ENCODE results near the gene TNPO3.

The TNPO3 gene

DNA sequence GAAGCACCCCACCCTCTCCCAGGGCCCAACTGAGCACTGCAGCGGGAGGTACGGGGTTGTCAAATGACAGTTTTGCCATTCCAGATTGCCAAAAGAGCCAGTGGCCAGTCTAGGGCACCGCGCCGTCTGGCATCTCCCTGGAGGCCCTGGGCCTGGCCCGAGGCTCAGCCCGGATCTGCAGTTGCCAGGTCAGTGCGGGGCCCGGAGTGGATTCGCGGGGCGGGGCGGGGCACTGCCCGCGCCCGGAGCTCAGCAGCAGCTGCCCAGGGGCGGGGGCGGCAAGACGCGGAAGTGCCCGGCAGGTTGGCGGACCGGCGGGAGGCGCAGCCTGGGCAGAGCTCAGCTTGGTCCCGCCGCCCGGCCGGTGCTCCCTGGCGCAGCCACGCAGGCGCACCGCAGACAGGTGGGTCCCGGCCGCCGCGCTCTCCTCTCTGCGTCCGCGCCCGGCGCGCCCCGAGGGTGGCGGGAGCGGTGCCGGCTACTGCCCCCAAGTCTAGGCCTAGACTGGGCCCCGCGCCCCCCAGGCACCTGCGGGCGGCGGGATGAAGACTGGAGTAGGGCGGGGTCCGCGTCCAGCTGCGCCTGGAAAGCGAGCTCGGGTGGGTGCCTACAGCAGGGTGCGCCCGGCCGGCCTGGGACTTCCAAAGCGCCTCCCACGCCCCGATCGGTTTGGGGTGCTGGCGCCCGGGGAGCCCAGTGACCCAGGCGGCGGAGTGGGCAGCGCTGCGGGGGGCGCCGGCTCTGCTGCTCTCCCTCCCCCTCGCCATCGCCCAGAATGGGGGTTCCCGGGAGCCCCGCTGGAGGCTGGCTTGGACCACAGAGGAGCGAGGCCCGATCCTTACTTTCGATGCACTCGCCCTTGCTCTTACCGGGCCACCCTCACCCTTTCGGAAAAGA is 117.0 kb downstream of the TNPO3 start, which contains the start of gene IRF5:
Gene IRF5, plus strand, starts transcription at position 281 of the 897 bp plus-strand sequence. CDS start 4,155 bp downstream, outside the sequence.
- H4K91ac ChIP-seq (ENCODE audit: low read depth, low read length, poor library complexity), result no peak within 1 kb of the TSS
- H3K79me1 ChIP-seq (ENCODE audit: low read depth, low read length), result no peaks in the 10 kb centered on the region
- H2AFZ ChIP-seq (ENCODE audit: low read length), result peak within 1 kb of the TSS; percentile 72
- H3K18ac ChIP-seq (ENCODE audit: low read length), result peak within 1 kb of the TSS; percentile 88
- DNase-seq (ENCODE audit: low spot score), result no peak
- H2AK5ac ChIP-seq (ENCODE audit: low read depth, low read length), result peak within 1 kb of the TSS; percentile 58
- H3K9ac ChIP-seq (ENCODE audit: low read depth, low read length, poor library complexity), result peak within 1 kb of the TSS; percentile 30
- H3K27me3 ChIP-seq (ENCODE audit: control insufficient read depth in 3 of 3, insufficient read depth in 3 of 3, low read depth in 1 of 3, low read length in 3 of 3), result peaks cover 13 to 93% (median 44%) of the 10 kb centered on the region in 3 experiments
- no peak within 1 kb of the TSS for H2BK15ac ChIP-seq (ENCODE audit: low read length)
- H3K9me3 ChIP-seq (replicated peaks in 1 of 2; ENCODE audit: control insufficient read depth in 2 of 2, insufficient read depth in 1 of 2, low read depth in 1 of 2, low read length in 2 of 2), result no peaks in the 10 kb centered on the region
- no peak within 1 kb of the TSS for H3K14ac ChIP-seq (ENCODE audit: low read length)
- H3K4me1 ChIP-seq (ENCODE audit: control insufficient read depth in 2 of 2, insufficient read depth in 1 of 2, low read depth in 1 of 2, low read length in 2 of 2), result peaks cover 3 to 12% of the 10 kb centered on the region in 2 donors
- H2BK120ac ChIP-seq (ENCODE audit: low read depth, low read length), result no peak within 1 kb of the TSS
- peak within 1 kb of the TSS; percentile 16 to 77 for H3K4me3 ChIP-seq (ENCODE audit: low read length in 2 of 2)
- no peaks in the 10 kb centered on the region for H3K36me3 ChIP-seq (replicated peaks in 1 of 2; ENCODE audit: control insufficient read depth in 2 of 2, insufficient read depth in 2 of 2, low read length in 2 of 2)
- H4K8ac ChIP-seq (ENCODE audit: low read depth, low read length), result no peak within 1 kb of the TSS
- peak within 1 kb of the TSS; percentile 89 for H3K4me2 ChIP-seq (ENCODE audit: insufficient read depth, low read length, poor library complexity, severe bottlenecking)
- no peak within 1 kb of the TSS for H3K27ac ChIP-seq (replicated peaks; ENCODE audit: low read length)
- no peak within 1 kb of the TSS for H3K4ac ChIP-seq (ENCODE audit: low read length)
- peak within 1 kb of the TSS; percentile 78 for H3K23ac ChIP-seq (ENCODE audit: low read depth, low read length, poor library complexity)
- H2BK5ac ChIP-seq (ENCODE audit: low read length), result no peak within 1 kb of the TSS
- no CpG with 5 or more reads among the region's 83 CpGs for WGBS, 2 donors (ENCODE audit: extremely low coverage in 2 of 2, insufficient read length in 2 of 2, insufficient replicate concordance in 1 of 2)
- H2BK12ac ChIP-seq (ENCODE audit: low read length), result no peak within 1 kb of the TSS

DNA sequence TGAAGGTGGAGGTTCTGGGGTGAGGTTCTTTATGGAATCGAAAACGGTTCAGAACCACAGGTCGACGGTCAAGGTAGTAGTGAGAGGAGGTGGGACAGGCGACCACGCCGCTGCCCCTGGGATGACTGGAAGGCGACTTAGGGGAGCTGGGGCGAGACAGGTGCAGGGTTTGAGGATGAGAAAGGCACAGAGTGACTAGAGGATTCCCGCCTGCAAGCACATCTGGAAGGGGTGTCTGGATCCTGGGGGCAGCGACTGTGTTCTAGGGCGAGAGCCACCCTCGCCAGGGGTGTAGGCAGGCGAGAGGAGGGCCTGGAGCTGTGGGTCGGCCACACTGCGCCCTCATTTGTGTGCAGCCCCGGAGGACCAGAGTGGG is 117.7 kb downstream of the TNPO3 start:
- peak overlapping the region; percentile 60 for H3K23ac ChIP-seq (ENCODE audit: low read depth, low read length, poor library complexity)
- peaks cover 3 to 12% of the 10 kb centered on the region in 2 donors for H3K4me1 ChIP-seq (ENCODE audit: control insufficient read depth in 2 of 2, insufficient read depth in 1 of 2, low read depth in 1 of 2, low read length in 2 of 2)
- H2AFZ ChIP-seq (ENCODE audit: low read length), result no peak overlapping the region
- no peak overlapping the region for H4K91ac ChIP-seq (ENCODE audit: low read depth, low read length, poor library complexity)
- H3K4me2 ChIP-seq (ENCODE audit: insufficient read depth, low read length, poor library complexity, severe bottlenecking), result peak overlapping the region; percentile 89
- no peak overlapping the region for H2BK15ac ChIP-seq (ENCODE audit: low read length)
- peak overlapping the region; percentile 27 for H3K18ac ChIP-seq (ENCODE audit: low read length)
- DNase-seq (ENCODE audit: low spot score), result no peak
- no peaks in the 10 kb centered on the region for H3K36me3 ChIP-seq (replicated peaks in 1 of 2; ENCODE audit: control insufficient read depth in 2 of 2, insufficient read depth in 2 of 2, low read length in 2 of 2)
- no peak overlapping the region for H2BK12ac ChIP-seq (ENCODE audit: low read length)
- peaks cover 13 to 98% (median 44%) of the 10 kb centered on the region in 3 experiments for H3K27me3 ChIP-seq (ENCODE audit: control insufficient read depth in 3 of 3, insufficient read depth in 3 of 3, low read depth in 1 of 3, low read length in 3 of 3)
- H2BK5ac ChIP-seq (ENCODE audit: low read length), result no peak overlapping the region
- H3K4me3 ChIP-seq (ENCODE audit: low read length in 2 of 2), result peak overlapping the region in 1 of 2 donors; percentile 77
- no peak overlapping the region for H3K14ac ChIP-seq (ENCODE audit: low read length)
- H3K4ac ChIP-seq (ENCODE audit: low read length), result no peak overlapping the region
- H3K79me1 ChIP-seq (ENCODE audit: low read depth, low read length), result no peaks in the 10 kb centered on the region
- H3K9me3 ChIP-seq (replicated peaks in 1 of 2; ENCODE audit: control insufficient read depth in 2 of 2, insufficient read depth in 1 of 2, low read depth in 1 of 2, low read length in 2 of 2), result no peaks in the 10 kb centered on the region
- H3K9ac ChIP-seq (ENCODE audit: low read depth, low read length, poor library complexity), result no peak overlapping the region
- WGBS, 2 donors (ENCODE audit: extremely low coverage in 2 of 2, insufficient read length in 2 of 2, insufficient replicate concordance in 1 of 2), result no CpG with 5 or more reads among the region's 17 CpGs
- no peak overlapping the region for H4K8ac ChIP-seq (ENCODE audit: low read depth, low read length)
- H3K27ac ChIP-seq (replicated peaks; ENCODE audit: low read length), result no peak overlapping the region
- no peak overlapping the region for H2BK120ac ChIP-seq (ENCODE audit: low read depth, low read length)
- H2AK5ac ChIP-seq (ENCODE audit: low read depth, low read length), result peak overlapping the region; percentile 58

DNA sequence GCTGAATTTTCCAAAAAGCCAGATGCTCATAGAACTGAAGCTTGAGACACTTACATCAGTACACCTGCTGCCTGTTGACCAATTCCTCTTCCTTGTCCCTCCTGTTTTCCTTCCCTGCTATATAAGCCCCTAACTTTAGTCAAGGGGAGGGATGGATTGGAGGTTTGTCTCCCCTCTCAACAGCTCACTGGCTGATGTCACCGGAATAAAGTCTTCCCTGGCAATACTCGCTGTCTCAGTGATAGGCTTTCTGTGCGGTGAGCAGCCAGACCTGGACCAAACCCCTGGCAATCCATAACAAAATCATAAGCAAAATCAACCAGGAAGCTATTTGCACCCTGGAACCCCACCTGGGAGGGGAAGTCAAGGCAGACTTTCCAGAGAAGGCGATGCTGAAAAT is 118.1 kb downstream of the TNPO3 start:
- H4K91ac ChIP-seq (ENCODE audit: low read depth, low read length, poor library complexity), result no peak overlapping the region
- no peak overlapping the region for H3K4me3 ChIP-seq (ENCODE audit: low read length in 2 of 2)
- no peak overlapping the region for H4K8ac ChIP-seq (ENCODE audit: low read depth, low read length)
- peaks cover 13 to 98% (median 44%) of the 10 kb centered on the region in 3 experiments for H3K27me3 ChIP-seq (ENCODE audit: control insufficient read depth in 3 of 3, insufficient read depth in 3 of 3, low read depth in 1 of 3, low read length in 3 of 3)
- no peak overlapping the region for H3K9ac ChIP-seq (ENCODE audit: low read depth, low read length, poor library complexity)
- no peak overlapping the region for H2BK12ac ChIP-seq (ENCODE audit: low read length)
- no peak overlapping the region for H2BK120ac ChIP-seq (ENCODE audit: low read depth, low read length)
- peaks cover 3 to 12% of the 10 kb centered on the region in 2 donors for H3K4me1 ChIP-seq (ENCODE audit: control insufficient read depth in 2 of 2, insufficient read depth in 1 of 2, low read depth in 1 of 2, low read length in 2 of 2)
- H3K9me3 ChIP-seq (replicated peaks in 1 of 2; ENCODE audit: control insufficient read depth in 2 of 2, insufficient read depth in 1 of 2, low read depth in 1 of 2, low read length in 2 of 2), result no peaks in the 10 kb centered on the region
- H3K14ac ChIP-seq (ENCODE audit: low read length), result no peak overlapping the region
- no peak overlapping the region for H3K4ac ChIP-seq (ENCODE audit: low read length)
- no peak overlapping the region for H3K18ac ChIP-seq (ENCODE audit: low read length)
- no peak overlapping the region for H2AFZ ChIP-seq (ENCODE audit: low read length)
- H3K23ac ChIP-seq (ENCODE audit: low read depth, low read length, poor library complexity), result no peak overlapping the region
- H2BK5ac ChIP-seq (ENCODE audit: low read length), result no peak overlapping the region
- no peak overlapping the region for H3K4me2 ChIP-seq (ENCODE audit: insufficient read depth, low read length, poor library complexity, severe bottlenecking)
- no peak for DNase-seq (ENCODE audit: low spot score)
- H3K27ac ChIP-seq (replicated peaks; ENCODE audit: low read length), result no peak overlapping the region
- H3K79me1 ChIP-seq (ENCODE audit: low read depth, low read length), result no peaks in the 10 kb centered on the region
- no peak overlapping the region for H2AK5ac ChIP-seq (ENCODE audit: low read depth, low read length)
- WGBS, 2 donors (ENCODE audit: extremely low coverage in 2 of 2, insufficient read length in 2 of 2, insufficient replicate concordance in 1 of 2), result no CpG with 5 or more reads among the region's 4 CpGs
- no peak overlapping the region for H2BK15ac ChIP-seq (ENCODE audit: low read length)
- no peaks in the 10 kb centered on the region for H3K36me3 ChIP-seq (replicated peaks in 1 of 2; ENCODE audit: control insufficient read depth in 2 of 2, insufficient read depth in 2 of 2, low read length in 2 of 2)

DNA sequence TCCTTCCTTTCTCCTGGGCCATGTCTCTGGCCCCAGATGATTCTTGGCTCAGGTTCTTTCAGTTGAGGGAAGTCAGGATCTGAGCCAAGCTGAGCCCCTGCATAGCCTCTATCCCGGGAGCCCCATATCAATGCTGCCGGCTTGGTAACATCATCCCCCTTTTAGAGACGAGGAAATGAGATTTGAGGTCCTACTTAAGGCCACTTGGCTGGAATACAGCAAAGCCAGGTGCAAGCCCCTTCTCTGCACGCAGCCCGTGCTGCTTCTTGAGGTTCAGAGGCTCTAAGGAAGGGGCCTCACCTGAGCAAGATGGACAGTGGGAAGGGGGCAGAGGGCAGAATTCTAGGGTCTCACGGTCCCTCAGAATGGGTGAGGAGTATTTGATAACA is 119.6 kb downstream of the TNPO3 start:
- no peak overlapping the region for H3K4ac ChIP-seq (ENCODE audit: low read length)
- H2BK5ac ChIP-seq (ENCODE audit: low read length), result no peak overlapping the region
- peaks cover 13 to 93% (median 40%) of the 10 kb centered on the region in 3 experiments for H3K27me3 ChIP-seq (ENCODE audit: control insufficient read depth in 3 of 3, insufficient read depth in 3 of 3, low read depth in 1 of 3, low read length in 3 of 3)
- H2BK15ac ChIP-seq (ENCODE audit: low read length), result no peak overlapping the region
- H3K4me1 ChIP-seq (ENCODE audit: control insufficient read depth in 2 of 2, insufficient read depth in 1 of 2, low read depth in 1 of 2, low read length in 2 of 2), result peaks cover 3 to 12% of the 10 kb centered on the region in 2 donors
- H4K91ac ChIP-seq (ENCODE audit: low read depth, low read length, poor library complexity), result no peak overlapping the region
- no peaks in the 10 kb centered on the region for H3K79me1 ChIP-seq (ENCODE audit: low read depth, low read length)
- no peak overlapping the region for H3K23ac ChIP-seq (ENCODE audit: low read depth, low read length, poor library complexity)
- H2BK120ac ChIP-seq (ENCODE audit: low read depth, low read length), result no peak overlapping the region
- no peak overlapping the region for H3K9ac ChIP-seq (ENCODE audit: low read depth, low read length, poor library complexity)
- no peak overlapping the region for H4K8ac ChIP-seq (ENCODE audit: low read depth, low read length)
- H3K14ac ChIP-seq (ENCODE audit: low read length), result no peak overlapping the region
- no peak overlapping the region for H3K4me3 ChIP-seq (ENCODE audit: low read length in 2 of 2)
- H3K4me2 ChIP-seq (ENCODE audit: insufficient read depth, low read length, poor library complexity, severe bottlenecking), result no peak overlapping the region
- H2BK12ac ChIP-seq (ENCODE audit: low read length), result no peak overlapping the region
- no peak overlapping the region for H2AFZ ChIP-seq (ENCODE audit: low read length)
- H3K9me3 ChIP-seq (replicated peaks in 1 of 2; ENCODE audit: control insufficient read depth in 2 of 2, insufficient read depth in 1 of 2, low read depth in 1 of 2, low read length in 2 of 2), result no peaks in the 10 kb centered on the region
- H2AK5ac ChIP-seq (ENCODE audit: low read depth, low read length), result no peak overlapping the region
- no CpG with 5 or more reads among the region's 6 CpGs for WGBS, 2 donors (ENCODE audit: extremely low coverage in 2 of 2, insufficient read length in 2 of 2, insufficient replicate concordance in 1 of 2)
- H3K36me3 ChIP-seq (replicated peaks in 1 of 2; ENCODE audit: control insufficient read depth in 2 of 2, insufficient read depth in 2 of 2, low read length in 2 of 2), result no peaks in the 10 kb centered on the region
- H3K27ac ChIP-seq (replicated peaks; ENCODE audit: low read length), result no peak overlapping the region
- DNase-seq (ENCODE audit: low spot score), result no peak
- no peak overlapping the region for H3K18ac ChIP-seq (ENCODE audit: low read length)

Data from neuronal stem cell (in vitro differentiated cells).